Panc1 (cell line): ENCODE data around the gene DGKZ.

Experiments
- POLR2AphosphoS5 ChIP-seq: IDR thresholded peaks from 2 replicates; pipeline ENCODE4 v1.6.1; 2012; ENCODE audit warnings: mild to moderate bottlenecking, low read depth, low read length, moderate library complexity
- SIN3A ChIP-seq: IDR thresholded peaks from 2 replicates; pipeline ENCODE4 v1.6.1; 2012; ENCODE audit warnings: low read depth, mild to moderate bottlenecking, low read length, moderate library complexity, borderline replicate concordance; ENCODE audit not compliant: insufficient read depth
- TCF7L2 ChIP-seq: IDR thresholded peaks from 2 replicates; pipeline ENCODE4 v1.6.1; 2011; ENCODE audit warnings: mild to moderate bottlenecking, low read depth, low read length, inconsistent platforms
- TF ChIP-seq, protein P1 (sequence below): fragments of 450-650 bp; IDR thresholded peaks from 2 replicates; pipeline ENCODE4 v1.5.1; 2017; ENCODE audit warnings: mild to moderate bottlenecking
- TF ChIP-seq, protein P2 (sequence below), 2 experiments: IDR thresholded peaks; 2 replicates each; pipeline ENCODE4 v1.6.1; 2011 to 2012; ENCODE audit warnings: low read depth in 2 of 2, control low read depth in 1 of 2, low read length in 1 of 2, mild to moderate bottlenecking in 1 of 2, moderate library complexity in 1 of 2; ENCODE audit not compliant: insufficient read depth in 1 of 2

DNA sequence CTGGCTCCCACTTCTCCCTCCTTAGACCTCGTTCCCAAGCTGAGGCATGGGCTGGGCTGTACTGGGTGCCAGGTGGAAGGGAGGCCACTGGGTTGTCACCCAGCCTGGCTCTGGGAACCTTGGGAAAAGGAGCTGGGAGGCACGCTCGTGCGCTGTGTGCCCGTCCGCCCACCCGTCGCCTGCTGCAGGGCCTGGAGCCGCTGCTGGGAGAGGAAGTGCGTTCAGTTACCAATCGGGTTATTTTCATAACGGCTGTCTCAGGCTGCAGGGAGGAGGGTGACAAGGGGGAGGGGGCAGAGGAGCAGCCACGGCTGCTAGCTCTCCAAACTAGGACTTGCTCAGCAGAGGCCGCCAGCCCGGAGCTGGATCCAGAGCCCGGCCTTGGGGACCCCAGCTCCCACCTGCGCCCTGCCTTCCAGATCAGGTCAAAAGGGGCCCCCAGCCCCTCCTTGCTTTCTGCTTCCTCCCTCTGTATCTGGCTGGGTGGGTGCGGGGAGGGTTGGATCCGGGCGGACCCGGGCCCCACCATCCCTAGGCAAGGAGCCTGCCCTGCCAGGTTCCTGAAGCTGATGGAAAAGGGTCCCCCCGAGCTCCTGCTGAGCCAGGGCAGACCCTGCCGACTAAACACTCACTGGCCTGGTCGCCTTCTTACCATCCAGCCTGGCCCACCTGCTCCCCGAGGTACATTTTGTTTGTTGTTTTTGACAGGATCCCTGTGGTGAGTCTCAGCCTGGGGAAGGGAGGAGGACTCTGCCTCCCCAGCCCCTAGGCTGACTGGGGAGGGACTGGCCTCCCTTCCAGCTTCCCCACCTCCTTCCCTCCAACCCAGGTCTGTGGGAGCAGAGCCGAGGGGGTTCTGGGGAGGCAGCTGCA is 14.3 kb downstream of the DGKZ start:
- TF ChIP-seq, protein P1, sequence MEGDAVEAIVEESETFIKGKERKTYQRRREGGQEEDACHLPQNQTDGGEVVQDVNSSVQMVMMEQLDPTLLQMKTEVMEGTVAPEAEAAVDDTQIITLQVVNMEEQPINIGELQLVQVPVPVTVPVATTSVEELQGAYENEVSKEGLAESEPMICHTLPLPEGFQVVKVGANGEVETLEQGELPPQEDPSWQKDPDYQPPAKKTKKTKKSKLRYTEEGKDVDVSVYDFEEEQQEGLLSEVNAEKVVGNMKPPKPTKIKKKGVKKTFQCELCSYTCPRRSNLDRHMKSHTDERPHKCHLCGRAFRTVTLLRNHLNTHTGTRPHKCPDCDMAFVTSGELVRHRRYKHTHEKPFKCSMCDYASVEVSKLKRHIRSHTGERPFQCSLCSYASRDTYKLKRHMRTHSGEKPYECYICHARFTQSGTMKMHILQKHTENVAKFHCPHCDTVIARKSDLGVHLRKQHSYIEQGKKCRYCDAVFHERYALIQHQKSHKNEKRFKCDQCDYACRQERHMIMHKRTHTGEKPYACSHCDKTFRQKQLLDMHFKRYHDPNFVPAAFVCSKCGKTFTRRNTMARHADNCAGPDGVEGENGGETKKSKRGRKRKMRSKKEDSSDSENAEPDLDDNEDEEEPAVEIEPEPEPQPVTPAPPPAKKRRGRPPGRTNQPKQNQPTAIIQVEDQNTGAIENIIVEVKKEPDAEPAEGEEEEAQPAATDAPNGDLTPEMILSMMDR: no peak
- 0 out of 2 replicates have a peak, but pooled peaks have one; percentile 19 for TF ChIP-seq POLR2AphosphoS5
- no peak for TF ChIP-seq SIN3A
- TF ChIP-seq, protein P2, sequence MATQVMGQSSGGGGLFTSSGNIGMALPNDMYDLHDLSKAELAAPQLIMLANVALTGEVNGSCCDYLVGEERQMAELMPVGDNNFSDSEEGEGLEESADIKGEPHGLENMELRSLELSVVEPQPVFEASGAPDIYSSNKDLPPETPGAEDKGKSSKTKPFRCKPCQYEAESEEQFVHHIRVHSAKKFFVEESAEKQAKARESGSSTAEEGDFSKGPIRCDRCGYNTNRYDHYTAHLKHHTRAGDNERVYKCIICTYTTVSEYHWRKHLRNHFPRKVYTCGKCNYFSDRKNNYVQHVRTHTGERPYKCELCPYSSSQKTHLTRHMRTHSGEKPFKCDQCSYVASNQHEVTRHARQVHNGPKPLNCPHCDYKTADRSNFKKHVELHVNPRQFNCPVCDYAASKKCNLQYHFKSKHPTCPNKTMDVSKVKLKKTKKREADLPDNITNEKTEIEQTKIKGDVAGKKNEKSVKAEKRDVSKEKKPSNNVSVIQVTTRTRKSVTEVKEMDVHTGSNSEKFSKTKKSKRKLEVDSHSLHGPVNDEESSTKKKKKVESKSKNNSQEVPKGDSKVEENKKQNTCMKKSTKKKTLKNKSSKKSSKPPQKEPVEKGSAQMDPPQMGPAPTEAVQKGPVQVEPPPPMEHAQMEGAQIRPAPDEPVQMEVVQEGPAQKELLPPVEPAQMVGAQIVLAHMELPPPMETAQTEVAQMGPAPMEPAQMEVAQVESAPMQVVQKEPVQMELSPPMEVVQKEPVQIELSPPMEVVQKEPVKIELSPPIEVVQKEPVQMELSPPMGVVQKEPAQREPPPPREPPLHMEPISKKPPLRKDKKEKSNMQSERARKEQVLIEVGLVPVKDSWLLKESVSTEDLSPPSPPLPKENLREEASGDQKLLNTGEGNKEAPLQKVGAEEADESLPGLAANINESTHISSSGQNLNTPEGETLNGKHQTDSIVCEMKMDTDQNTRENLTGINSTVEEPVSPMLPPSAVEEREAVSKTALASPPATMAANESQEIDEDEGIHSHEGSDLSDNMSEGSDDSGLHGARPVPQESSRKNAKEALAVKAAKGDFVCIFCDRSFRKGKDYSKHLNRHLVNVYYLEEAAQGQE (IDR thresholded peaks at IDR 0.05; ENCODE audit: insufficient read depth in 1 of 2, low read depth in 2 of 2, low read length in 1 of 2): no peak
- TF ChIP-seq TCF7L2: no peak
